ENCODE measurements around the gene ITPK1.

ITPK1 gene

DNA sequence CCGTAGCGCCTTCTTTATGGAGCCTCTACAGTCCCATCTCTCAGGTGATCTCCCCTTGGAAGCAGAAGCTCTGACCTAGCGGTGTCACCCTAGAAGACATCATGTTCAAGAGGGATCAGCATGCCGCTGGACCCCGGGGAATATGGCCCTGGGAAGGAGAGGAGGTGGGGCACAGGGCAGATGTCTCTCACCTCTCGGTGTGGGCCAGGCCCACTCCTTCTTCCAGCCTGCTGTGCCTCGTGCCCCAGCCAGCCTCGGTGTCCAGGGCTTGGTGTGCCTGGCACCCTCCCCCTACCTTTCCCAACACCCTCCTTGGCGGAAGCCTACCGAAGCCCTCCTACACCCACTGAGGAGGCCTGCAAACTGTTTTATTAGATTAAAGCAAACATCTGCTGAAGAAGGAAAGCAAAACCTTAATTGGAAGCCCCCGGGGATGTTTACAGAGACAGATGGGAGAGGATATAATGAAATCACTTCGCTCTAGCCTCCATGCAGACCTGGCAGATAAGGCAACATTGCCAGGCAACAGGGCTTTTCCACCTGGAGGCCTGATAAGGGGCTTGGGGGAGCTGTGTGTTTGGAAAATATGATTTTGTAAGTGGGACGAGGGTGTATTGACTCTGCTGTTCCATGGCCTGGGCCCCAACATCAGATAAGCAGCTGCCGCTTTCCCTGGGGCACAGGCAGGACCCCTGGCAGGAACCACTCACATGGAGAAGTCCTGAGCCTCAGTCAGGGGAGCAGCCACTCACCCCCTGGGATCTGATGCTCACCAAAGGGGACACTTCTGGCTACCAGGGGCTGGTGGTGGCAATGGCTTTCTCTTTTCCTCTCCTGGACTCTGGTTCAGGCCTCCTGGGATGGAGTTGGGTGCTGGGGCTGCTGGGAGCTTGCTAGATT lies 198.4 kb downstream of the ITPK1 start (continued):
- TF ChIP-seq, protein P1, sequence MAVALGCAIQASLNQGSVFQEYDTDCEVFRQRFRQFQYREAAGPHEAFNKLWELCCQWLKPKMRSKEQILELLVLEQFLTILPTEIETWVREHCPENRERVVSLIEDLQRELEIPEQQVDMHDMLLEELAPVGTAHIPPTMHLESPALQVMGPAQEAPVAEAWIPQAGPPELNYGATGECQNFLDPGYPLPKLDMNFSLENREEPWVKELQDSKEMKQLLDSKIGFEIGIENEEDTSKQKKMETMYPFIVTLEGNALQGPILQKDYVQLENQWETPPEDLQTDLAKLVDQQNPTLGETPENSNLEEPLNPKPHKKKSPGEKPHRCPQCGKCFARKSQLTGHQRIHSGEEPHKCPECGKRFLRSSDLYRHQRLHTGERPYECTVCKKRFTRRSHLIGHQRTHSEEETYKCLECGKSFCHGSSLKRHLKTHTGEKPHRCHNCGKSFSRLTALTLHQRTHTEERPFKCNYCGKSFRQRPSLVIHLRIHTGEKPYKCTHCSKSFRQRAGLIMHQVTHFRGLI (tag by site-specific recombination; IDR thresholded peaks at IDR 0.05), result no peak
- TF ChIP-seq ZNF23 (tag by site-specific recombination; IDR thresholded peaks at IDR 0.05; ENCODE audit: borderline replicate concordance) (no peak), ZNF416 (tag by site-specific recombination; IDR thresholded peaks at IDR 0.05) (no peak), FEZF1 (tag by site-specific recombination; IDR thresholded peaks at IDR 0.05) (no peak), ZXDB (tag by site-specific recombination; IDR thresholded peaks at IDR 0.05) (no peak), OVOL3 (tag by site-specific recombination; IDR thresholded peaks at IDR 0.05) (no peak), ZNF112 (tag by site-specific recombination; IDR thresholded peaks at IDR 0.05) (no peak), ZBTB8A (tag by site-specific recombination; IDR thresholded peaks at IDR 0.05) (0 out of 2 replicates have a peak, but pooled peaks have one; percentile 33)

DNA sequence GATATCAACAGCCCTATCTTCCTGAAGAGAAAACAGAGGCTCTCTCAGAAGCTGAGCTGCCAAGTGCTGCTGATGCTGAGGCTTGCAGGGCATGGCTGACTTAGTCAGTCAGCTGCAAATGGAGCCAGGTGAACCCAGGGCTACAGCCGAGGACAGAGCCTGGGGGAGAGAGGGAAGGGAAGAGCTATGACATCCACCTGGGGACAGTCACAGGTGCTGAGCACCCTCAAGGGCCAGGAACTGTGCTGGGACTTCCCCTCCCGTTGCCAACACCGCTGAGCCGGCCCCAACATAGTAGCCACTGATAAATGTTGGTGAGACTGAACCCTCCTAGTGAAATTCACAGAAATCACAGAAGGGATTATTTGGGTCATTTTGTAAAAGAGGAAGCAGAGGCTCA lies 199.5 kb downstream of the ITPK1 start:
- Histone ChIP-seq H3K4me1 (ENCODE audit: control insufficient read depth, insufficient read depth, low read length) (no peaks in the 10 kb centered on the region), H3K36me3 (ENCODE audit: control insufficient read depth in 2 of 2, insufficient read depth in 1 of 2, low read length in 2 of 2) (no peaks in the 10 kb centered on the region), H3K4me3 (ENCODE audit: low read depth, low read length) (no peak overlapping the region), H3K27ac (ENCODE audit: extremely low read depth, low read depth, low read length) (no peak overlapping the region), H3K9me3 (ENCODE audit: control insufficient read depth, insufficient read depth, low read depth, low read length) (no peaks in the 10 kb centered on the region)
- TF ChIP-seq, protein P2, sequence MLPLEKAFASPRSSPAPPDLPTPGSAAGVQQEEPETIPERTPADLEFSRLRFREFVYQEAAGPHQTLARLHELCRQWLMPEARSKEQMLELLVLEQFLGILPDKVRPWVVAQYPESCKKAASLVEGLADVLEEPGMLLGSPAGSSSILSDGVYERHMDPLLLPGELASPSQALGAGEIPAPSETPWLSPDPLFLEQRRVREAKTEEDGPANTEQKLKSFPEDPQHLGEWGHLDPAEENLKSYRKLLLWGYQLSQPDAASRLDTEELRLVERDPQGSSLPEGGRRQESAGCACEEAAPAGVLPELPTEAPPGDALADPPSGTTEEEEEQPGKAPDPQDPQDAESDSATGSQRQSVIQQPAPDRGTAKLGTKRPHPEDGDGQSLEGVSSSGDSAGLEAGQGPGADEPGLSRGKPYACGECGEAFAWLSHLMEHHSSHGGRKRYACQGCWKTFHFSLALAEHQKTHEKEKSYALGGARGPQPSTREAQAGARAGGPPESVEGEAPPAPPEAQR (tag by site-specific recombination; IDR thresholded peaks at IDR 0.05), result no peak
- no peak for TF ChIP-seq ZNF426 (tag by site-specific recombination; IDR thresholded peaks at IDR 0.05)
- TF ChIP-seq ZSCAN30 (tag by site-specific recombination; IDR thresholded peaks at IDR 0.05), result no peak
- POLR2A ChIA-PET, result no interaction called here
- CTCF ChIA-PET, result no interaction called here

DNA sequence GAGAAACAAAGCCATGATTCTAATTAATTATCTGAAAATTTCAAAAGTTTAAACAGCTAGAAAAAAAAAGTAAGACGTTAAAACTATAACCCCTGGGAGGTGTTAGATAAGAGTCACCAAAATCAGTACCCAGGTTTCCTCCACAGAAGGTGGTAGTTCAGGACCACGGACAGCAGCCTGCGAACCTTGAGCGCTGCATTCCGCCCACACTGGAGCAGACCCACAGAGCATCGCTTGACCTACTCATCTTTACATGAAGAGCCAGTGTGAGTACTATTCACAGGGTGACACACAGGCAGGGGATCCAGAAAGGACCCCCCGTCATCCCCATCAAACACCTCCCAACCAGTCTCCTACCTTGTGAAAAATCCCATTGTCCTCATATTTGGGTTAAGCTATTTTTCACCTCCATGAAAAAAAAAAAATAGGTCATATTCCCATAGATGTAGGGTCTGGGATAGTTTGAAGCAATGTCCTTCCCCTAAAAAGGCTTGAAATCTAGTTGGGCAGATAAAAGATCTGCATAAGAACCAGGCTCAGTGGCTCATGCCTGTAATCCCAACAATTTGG lies 201.6 kb downstream of the ITPK1 start:
- no peaks in the 10 kb centered on the region for H3K36me3 ChIP-seq (ENCODE audit: control insufficient read depth in 2 of 2, insufficient read depth in 1 of 2, low read length in 2 of 2)
- TF ChIP-seq, protein P3, sequence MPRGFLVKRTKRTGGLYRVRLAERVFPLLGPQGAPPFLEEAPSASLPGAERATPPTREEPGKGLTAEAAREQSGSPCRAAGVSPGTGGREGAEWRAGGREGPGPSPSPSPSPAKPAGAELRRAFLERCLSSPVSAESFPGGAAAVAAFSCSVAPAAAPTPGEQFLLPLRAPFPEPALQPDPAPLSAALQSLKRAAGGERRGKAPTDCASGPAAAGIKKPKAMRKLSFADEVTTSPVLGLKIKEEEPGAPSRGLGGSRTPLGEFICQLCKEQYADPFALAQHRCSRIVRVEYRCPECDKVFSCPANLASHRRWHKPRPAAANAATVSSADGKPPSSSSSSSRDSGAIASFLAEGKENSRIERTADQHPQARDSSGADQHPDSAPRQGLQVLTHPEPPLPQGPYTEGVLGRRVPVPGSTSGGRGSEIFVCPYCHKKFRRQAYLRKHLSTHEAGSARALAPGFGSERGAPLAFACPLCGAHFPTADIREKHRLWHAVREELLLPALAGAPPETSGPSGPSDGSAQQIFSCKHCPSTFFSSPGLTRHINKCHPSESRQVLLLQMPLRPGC (tag by site-specific recombination; IDR thresholded peaks at IDR 0.05), result no peak
- peak; percentile 50; the same call in 1 of the 2 replicates for TF ChIP-seq ZFHX2 (tag by site-specific recombination; conservative IDR thresholded peaks at IDR 0.05)
- peak; percentile 36; the same call in 1 of the 2 replicates for TF ChIP-seq EGR2 (tag by site-specific recombination; IDR thresholded peaks at IDR 0.05; ENCODE audit: low read depth)
- TF ChIP-seq, protein P4, sequence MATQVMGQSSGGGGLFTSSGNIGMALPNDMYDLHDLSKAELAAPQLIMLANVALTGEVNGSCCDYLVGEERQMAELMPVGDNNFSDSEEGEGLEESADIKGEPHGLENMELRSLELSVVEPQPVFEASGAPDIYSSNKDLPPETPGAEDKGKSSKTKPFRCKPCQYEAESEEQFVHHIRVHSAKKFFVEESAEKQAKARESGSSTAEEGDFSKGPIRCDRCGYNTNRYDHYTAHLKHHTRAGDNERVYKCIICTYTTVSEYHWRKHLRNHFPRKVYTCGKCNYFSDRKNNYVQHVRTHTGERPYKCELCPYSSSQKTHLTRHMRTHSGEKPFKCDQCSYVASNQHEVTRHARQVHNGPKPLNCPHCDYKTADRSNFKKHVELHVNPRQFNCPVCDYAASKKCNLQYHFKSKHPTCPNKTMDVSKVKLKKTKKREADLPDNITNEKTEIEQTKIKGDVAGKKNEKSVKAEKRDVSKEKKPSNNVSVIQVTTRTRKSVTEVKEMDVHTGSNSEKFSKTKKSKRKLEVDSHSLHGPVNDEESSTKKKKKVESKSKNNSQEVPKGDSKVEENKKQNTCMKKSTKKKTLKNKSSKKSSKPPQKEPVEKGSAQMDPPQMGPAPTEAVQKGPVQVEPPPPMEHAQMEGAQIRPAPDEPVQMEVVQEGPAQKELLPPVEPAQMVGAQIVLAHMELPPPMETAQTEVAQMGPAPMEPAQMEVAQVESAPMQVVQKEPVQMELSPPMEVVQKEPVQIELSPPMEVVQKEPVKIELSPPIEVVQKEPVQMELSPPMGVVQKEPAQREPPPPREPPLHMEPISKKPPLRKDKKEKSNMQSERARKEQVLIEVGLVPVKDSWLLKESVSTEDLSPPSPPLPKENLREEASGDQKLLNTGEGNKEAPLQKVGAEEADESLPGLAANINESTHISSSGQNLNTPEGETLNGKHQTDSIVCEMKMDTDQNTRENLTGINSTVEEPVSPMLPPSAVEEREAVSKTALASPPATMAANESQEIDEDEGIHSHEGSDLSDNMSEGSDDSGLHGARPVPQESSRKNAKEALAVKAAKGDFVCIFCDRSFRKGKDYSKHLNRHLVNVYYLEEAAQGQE (tag by site-specific recombination; IDR thresholded peaks at IDR 0.05), result peak; percentile 97
- CTCF ChIA-PET, result interaction anchor here (0.7 kb wide), 1 partner anchor 218 kb away, joined by 3 read pairs; no protein-coding TSS in a partner anchor
- H3K9me3 ChIP-seq (ENCODE audit: control insufficient read depth, insufficient read depth, low read depth, low read length), result no peaks in the 10 kb centered on the region
- no peak overlapping the region for H3K27ac ChIP-seq (ENCODE audit: extremely low read depth, low read depth, low read length)
- POLR2A ChIA-PET, result no interaction called here
- H3K4me3 ChIP-seq (ENCODE audit: low read depth, low read length), result no peak overlapping the region
- no peaks in the 10 kb centered on the region for H3K4me1 ChIP-seq (ENCODE audit: control insufficient read depth, insufficient read depth, low read length)
